Measurements from ENCODE around the gene ZNF235.
"Not testable (repeated sequence)": the region's sequence is repeated elsewhere in the genome, so short reads cannot be mapped to it uniquely, and the experiment has no call there.

Gene ZNF235

GRCh38 chr19:44255705-44256411 is 49.0 kb downstream of the ZNF235 start:
- DNase-seq = no peak

DNA sequence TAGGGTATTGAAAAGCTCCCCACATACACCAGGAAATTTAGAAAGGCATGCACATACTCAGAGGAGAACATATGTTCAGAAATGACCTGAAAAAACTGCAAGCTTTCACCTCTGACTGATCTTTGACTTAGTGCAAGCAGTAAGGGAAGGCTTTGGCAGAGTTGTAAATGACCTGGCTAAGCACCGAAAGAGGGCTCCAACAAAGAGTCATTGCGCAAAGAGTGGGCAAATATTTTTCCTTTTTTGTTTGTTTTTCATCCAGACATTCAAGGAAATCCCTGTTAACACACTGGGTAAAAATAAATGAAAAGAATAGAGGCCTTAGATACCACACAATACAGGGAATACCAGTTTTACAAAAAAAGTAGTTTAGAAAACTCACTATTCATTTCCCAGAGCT is 50.3 kb downstream of the ZNF235 start:
- DNase-seq = no peak

GRCh38 chr19:44253392-44253791 is 51.4 kb downstream of the ZNF235 start:
- DNase-seq = not testable (repeated sequence)

GRCh38 chr19:44252332-44252731 is 52.5 kb downstream of the ZNF235 start:
- not testable (repeated sequence) for DNase-seq

DNA sequence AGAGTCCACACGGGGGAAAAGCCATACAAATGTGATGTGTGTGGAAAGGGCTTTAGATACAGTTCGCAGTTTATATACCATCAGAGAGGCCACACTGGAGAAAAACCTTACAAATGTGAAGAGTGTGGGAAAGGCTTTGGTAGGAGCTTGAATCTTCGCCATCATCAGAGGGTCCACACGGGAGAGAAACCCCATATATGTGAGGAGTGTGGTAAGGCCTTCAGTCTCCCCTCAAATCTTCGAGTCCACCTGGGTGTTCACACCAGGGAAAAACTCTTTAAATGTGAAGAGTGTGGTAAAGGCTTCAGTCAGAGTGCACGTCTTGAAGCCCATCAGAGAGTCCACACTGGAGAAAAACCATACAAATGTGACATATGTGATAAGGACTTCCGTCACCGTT is 68.4 kb downstream of the ZNF235 start:
- DNase-seq = no peak
